Stimulated activated CD4-positive, alpha-beta T cell treated with anti-CD3 and anti-CD28 coated beads, TNF-alpha, amount 100 ng/mL, for 1 hour (primary cell): ENCODE data around the gene PPM1A.

ENCODE experiments used
- DNase-seq, 3 donors: peaks; one replicate each; pipeline ENCODE4 v3.0.0-alpha.2; 2020; ENCODE audit warnings: low read depth in 3 of 3, low spot score in 1 of 3

PPM1A gene

GRCh38 chr14:60226298-60226697, 22.7 kb upstream of the PPM1A start:
- no peak for DNase-seq

DNA sequence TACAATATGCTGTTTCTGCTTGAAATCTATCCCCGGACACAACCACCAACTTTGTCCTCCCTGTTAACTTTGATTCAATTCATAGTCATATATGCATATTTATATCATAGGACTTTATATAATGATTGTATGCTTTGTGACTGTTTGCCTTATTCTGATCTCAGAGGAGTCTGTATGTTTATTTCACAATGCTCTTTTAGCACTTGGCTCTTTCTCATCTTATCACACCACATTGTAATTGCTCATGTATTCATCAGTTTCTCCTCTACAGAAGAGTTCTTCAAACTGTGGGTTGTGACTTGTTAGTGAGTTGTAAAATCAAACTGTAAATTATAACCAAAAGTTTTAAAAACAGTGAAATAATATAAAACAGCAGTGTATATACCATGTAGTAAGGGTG, 21.7 kb upstream of the PPM1A start:
- DNase-seq = no peak

DNA sequence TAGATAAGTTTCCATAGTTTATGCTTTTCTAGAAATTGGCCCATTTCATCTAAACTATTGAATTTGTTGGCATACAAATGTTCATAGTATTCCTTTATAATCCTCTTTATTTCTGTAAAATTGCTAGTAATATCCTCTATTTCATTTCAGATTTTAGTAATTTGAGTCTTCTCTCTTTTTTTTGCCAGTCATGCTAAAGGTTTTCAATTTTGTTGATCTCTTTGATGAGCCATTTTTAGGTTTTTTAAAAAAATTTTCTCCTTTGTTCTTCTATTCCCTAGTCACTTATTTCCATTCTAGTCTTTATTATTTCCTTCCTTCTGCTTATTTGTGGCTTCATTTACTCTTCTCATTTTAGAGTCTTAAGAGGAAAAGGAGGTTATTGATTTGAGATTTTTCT, 19.4 kb upstream of the PPM1A start:
- DNase-seq = no peak

DNA sequence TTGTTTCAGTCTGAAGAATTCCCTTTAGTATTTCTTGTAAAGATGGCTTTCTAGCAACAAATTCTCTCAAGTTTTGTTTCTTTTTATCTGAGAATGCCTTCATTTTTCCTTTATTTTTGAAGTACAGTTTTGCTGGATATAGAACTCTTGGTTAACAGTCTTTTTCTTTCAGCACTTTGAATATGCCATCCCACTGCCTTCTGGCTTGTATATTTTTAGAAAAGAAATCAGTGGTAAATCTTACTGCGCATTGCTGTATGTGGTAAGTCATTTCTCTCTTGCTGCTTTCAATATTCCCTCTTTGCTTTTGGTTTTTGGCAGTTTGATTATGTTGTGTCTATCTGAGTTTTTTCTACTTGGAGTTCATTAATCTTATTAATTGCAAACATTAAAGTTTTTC, 16.8 kb upstream of the PPM1A start:
- no peak for DNase-seq

DNA sequence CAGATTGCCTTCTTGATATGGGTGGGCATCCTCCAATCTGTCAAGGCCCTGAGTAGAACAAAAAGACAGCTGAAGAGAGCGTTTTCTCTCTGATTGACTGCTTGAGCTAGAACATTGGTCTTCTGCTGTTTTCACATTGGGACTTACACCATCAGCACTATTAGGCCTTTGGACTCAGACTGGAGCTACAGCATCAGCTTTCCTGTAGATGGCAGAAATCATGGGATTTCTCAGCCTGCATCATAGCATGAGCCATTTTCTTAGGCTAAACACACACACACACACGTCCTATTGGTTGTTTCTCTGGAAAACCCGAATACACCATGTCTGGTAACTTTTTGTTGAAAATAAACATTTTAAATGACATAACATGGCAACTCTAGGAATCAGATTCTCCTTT, 15.8 kb upstream of the PPM1A start:
- DNase-seq = no peak

- no peak for DNase-seq
Measured at GRCh38 chr14:60233891-60234290, 15.1 kb upstream of the PPM1A start.

GRCh38 chr14:60235440-60235839, 13.6 kb upstream of the PPM1A start:
- DNase-seq = no peak

DNA sequence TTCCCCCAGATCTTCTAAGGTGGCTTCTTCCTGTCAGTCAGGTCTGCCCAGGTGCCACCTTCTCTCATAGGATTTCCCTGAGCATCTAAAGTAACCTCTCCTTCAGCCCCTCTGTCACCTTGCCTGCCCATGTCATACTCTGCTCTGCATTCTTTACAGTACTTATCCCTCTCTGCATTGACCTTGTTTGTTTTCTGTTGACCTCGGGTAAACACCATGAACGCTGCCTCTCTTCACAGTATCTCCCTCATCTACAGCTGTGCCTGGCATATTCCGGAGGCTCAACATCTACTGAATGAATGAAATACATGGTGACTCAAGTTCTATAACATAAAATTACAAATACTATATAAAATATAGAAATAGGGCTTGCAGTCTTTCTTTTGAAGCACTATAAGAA, 10.1 kb upstream of the PPM1A start:
- DNase-seq = no peak

DNA sequence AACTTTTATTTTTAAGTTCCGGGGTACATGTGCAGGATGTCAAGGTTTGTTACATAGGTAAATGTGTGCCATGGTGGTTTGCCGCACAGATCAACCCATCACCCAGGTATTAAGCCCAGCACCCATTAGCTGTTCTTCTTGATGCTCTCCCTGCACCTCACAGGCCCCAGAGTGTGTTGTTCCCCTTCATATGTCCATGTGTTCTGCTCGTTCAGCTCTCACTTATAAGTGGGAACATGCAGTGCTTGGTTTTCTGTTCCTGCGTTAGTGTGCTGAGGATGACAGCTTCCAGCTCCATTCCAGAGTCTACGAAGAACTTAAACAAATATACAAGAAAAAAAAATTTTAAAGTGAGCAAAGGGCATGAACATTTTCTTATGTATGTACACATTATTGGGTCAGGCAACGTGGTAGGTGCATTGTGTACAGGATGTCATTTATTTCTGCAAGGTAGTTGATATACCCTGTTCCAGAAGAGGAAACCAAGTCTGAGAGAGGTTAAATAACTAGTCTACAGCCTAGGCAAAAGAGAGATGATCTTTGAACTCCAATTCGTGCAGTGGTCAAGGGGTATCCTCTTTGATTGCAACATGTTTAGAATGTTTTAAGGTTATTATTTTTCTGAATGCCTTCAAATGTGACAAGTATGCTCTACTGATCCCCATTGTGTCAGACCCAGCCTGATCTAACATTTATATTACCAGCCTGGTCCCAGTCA, 8.7 kb upstream of the PPM1A start:
- no peak for DNase-seq

DNA sequence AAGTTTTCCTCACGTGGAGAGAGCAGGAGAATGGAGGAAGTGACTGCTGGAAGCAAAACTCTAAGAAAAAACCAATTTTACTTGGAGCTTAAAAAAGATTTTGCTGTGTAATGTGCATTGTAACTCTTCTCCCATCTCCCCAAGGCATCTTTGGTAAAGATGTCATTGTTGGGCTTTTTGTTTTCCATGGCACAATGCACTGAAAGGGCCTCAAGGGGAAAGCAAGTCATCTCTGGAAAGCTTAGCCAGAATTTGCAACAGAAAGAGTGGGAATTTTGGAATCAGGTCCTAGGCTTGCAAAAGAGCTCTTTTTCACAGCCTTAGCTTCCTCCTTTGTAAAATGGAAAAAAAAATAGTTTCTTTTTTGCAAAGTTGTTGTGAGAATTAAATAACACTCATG, 7.9 kb upstream of the PPM1A start:
- DNase-seq = no peak

GRCh38 chr14:60242429-60242828, 6.6 kb upstream of the PPM1A start:
- no peak for DNase-seq

GRCh38 chr14:60245380-60246177, 3.4 kb upstream of the PPM1A start:
- DNase-seq = no peak

GRCh38 chr14:60247994-60248696, 876 bp upstream of the PPM1A start:
- DNase-seq = peak; percentile 57 to 65 (median 58)

- DNase-seq = peak in 2 of 3 donors; percentile 33 to 47
Measured at GRCh38 chr14:60249321-60250256, 568 bp downstream of the PPM1A start.

DNA sequence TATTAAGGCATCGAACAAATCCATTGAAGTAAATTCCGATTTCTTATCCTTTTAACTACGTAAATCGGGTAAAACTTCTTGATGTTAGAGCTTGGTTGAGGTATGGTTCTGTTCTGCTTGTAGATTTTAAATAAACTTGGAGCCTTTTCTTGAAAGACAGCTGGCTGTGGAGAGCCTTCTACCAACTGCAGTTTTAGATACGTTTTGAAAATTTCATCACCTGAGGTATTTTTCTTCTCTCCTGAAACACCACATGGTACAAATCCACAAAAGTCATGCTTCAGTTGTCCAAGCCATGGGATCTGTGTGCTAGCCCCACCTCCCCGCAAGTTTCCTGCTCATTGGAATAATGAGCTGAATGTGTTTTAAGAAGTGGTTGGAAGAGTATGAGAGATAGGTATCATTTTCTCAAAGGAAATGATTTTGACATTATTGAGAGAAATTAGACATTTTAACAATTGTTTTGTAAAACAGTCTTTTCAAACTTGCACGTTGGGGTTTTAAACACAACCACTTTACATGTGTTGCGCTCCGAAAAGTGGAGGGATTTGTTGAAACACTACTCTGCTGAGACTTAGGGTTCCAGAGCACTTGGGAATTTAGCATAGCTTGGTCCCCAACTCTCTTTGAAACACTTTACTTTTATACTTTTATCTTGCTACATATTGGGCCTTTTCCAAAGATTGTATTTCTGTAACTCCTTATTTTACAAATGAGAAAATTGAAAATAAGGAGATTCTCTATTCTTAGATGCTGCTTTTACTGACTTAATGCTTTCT, 1.4 kb downstream of the PPM1A start:
- no peak for DNase-seq

DNA sequence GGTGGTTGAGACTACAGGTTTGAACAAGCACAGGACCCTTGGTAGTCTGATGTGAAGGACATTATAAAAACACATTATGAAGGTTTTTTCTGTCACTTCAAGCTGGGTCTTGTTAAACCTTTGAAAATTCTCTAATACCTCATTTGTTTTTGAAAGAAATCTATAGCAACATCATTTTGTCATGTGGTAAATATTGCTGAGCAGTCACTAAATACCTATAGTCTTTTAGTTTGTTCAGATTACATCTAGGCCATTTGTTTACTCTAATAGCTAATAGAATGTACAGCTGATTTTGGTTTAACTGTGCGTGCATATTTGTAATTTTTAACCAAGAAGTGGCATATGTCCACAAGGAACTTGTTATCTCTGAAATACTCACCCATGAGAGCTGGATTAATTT, 2.9 kb downstream of the PPM1A start:
- no peak for DNase-seq

DNA sequence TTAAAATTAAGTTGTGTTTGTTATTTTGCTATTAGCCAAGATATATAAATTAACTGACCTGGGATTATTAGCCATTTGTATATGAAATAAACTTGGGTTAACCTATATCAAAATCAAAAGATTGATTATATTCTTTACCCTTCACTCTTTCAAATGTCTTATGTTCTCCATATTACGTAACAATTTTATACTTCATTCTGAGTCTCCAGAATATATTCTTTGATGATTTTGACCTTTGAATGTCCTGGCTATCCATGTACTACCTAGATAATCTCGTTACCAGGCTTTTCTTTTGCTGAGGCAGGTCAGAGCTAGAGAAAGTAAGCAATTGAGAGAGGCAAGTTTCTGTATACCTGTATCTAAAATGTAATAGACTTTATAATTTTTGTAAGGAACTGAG, 3.6 kb downstream of the PPM1A start:
- DNase-seq = no peak

DNA sequence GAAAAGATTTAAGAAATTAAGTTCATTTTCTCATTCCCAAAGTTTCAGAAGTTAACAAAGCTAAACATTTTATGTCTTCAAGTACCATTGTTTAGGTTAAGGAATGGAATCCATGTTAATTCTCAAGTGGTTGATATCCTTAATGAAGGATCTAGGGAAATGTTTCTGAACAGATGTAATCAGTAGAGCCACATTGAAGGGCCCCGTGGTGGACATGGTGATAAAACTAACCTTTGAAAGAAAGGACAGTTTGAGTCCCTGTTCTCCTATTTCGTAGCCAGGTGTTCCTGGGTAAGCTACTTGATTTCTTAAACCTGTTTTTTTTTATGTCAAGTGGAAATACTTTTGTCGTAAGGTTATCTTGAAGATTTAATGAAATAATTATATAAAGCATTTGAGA, 4.6 kb downstream of the PPM1A start:
- no peak for DNase-seq

DNA sequence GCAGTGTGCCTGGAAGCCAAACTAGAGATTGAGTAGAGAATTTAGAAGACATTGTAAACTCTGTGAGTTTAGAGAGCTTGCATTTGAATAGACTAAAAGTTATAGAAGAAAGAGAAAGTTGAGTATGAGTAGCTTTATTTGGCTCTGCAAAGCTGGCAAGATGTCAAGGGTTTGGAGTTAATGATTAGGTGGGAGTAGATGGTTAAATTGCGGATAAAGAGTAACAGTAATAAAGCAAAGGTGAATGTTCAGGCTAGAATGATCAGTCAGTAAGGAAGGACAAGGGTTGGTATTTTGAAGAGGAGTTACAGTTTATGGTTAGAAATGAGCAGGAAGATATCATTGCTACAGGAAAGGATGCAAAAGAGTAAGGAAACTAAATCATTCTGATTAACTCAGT, 5.2 kb downstream of the PPM1A start:
- DNase-seq = no peak

- no peak for DNase-seq
Measured at GRCh38 chr14:60257865-60258264, 8.8 kb downstream of the PPM1A start.
